Loucy (cell line): ENCODE data around the gene ILK.

Source experiments
- EZH2phosphoT487 ChIP-seq: fragments of 200-600 bp; IDR thresholded peaks from 2 replicates; pipeline ENCODE4 v1.6.1; 2018; ENCODE audit warnings: antibody characterized with exemption, mild to moderate bottlenecking, moderate library complexity, borderline replicate concordance
- TF ChIP-seq, protein P1 (sequence below): fragments of 200-600 bp; sonication (generic); conservative IDR thresholded peaks from 2 replicates; pipeline ENCODE4 v1.5.1; 2014; ENCODE audit warnings: mild to moderate bottlenecking, antibody characterized with exemption, low read length

DNA sequence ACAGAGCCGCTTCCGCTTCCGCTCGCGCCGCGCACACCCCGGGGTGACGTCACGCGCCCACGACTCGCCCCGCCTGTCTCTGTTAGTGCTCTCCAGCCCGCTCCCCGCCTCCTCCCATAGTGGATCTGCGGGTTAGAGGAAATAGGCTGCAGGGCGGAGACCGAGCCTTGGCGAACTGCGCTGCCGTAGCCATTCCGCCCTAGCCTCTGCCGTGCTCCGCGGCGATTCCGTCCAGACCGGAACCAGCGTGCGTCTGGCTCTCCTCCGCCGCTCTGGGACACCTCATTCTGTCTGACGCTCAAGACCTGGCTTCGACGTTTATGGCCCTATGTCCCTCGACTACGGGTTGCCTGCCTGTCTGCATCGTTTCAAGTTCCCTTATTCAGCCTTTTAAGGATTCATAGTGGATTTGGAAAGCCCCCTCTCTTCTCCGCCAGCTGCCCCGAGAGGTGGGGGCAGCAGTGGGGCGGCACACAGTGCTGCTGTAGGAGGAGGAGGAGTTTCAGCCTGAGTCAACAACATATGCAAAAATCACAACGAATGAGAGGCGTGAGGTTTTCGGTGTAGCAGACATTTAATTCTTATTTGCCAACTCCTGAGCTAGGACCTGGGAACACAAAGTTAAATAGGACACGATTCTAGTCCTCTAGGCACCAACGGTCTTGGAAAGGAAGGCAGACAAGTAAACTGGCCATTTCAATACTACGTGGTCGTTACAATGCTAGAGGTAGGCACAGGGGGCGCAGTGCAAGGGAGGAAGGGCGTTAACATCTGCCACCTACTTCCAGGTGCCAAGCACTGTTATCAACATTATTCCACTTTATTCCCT is 8.9 kb downstream of the ILK start, which contains the start of gene TAF10:
- TF ChIP-seq, protein P1, sequence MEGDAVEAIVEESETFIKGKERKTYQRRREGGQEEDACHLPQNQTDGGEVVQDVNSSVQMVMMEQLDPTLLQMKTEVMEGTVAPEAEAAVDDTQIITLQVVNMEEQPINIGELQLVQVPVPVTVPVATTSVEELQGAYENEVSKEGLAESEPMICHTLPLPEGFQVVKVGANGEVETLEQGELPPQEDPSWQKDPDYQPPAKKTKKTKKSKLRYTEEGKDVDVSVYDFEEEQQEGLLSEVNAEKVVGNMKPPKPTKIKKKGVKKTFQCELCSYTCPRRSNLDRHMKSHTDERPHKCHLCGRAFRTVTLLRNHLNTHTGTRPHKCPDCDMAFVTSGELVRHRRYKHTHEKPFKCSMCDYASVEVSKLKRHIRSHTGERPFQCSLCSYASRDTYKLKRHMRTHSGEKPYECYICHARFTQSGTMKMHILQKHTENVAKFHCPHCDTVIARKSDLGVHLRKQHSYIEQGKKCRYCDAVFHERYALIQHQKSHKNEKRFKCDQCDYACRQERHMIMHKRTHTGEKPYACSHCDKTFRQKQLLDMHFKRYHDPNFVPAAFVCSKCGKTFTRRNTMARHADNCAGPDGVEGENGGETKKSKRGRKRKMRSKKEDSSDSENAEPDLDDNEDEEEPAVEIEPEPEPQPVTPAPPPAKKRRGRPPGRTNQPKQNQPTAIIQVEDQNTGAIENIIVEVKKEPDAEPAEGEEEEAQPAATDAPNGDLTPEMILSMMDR, result peak; percentile 76
- no peak for TF ChIP-seq EZH2phosphoT487
